Body of pancreas (tissue), 4 donors: ENCODE results near the gene BIRC2. TPM values are rescaled to one million over a fixed set of nuclear protein-coding genes. Genes with fewer than 3 reads are reported as not detected.

ENCODE experiments used
- ATAC-seq: fragments of 150-250 bp; one replicate; pipeline ENCODE4 v1.9.1; 2016
- DNase-seq, 4 donors: peaks; one replicate each; pipeline ENCODE4 v3.0.0-alpha.2; 2019
- H3K27ac ChIP-seq, 4 donors: fragments of 200-600 bp; sonication (generic); 1 replicate in 3 of 4; 2 replicates in 1 of 4; pipeline versions ENCODE4 v1.5.1 to v1.6.1; 2016 to 2019; ENCODE audit warnings: mild to moderate bottlenecking in 1 of 4, mixed read lengths in 1 of 4, moderate library complexity in 1 of 4
- H3K27me3 ChIP-seq, 2 donors: fragments of 200-600 bp; sonication (generic); one replicate each; pipeline ENCODE4 v1.6.0; 2016; ENCODE audit warnings: mild to moderate bottlenecking in 1 of 2
- H3K36me3 ChIP-seq, 2 donors: fragments of 200-600 bp; sonication (generic); replicated peaks in 1 of 2; 2 replicates each; pipeline ENCODE4 v1.5.1; 2016; ENCODE audit warnings: low read depth in 2 of 2; ENCODE audit not compliant: insufficient read depth in 1 of 2
- H3K4me1 ChIP-seq: fragments of 200-600 bp; sonication (generic); one replicate; pipeline ENCODE4 v1.6.0; 2016
- H3K4me3 ChIP-seq, 2 donors: fragments of 200-600 bp; sonication (generic); 1 replicate in 1 of 2; 2 replicates in 1 of 2; pipeline ENCODE4 v1.5.1; 2016 to 2019
- H3K9me3 ChIP-seq, 3 donors: fragments of 200-600 bp; sonication (generic); 1 replicate in 2 of 3; 2 replicates in 1 of 3; pipeline ENCODE4 v1.5.1; 2016
- CTCF ChIP-seq, 7 experiments: fragments of 450-650 bp in 4 of 7; fragments of 200-600 bp in 3 of 7; sonication (generic) in 3 of 7; IDR thresholded peaks; one replicate each; pipeline ENCODE4 v1.5.1; 2016 to 2019; ENCODE audit warnings: antibody characterized with exemption in 7 of 7
- POLR2A ChIP-seq, 3 donors: fragments of 450-650 bp; IDR thresholded peaks; one replicate each; pipeline ENCODE4 v1.6.1; 2016; ENCODE audit warnings: antibody characterized with exemption in 3 of 3, mild to moderate bottlenecking in 2 of 3
- WGBS, 2 donors: methylation state at CpG; one replicate each; pipeline ENCODE4 v1.1.5; 2017; 5-methylcytosine and 5-hydroxymethylcytosine counted together
- intact Hi-C: fragments of 100-400 bp; cut with DNase I; formaldehyde crosslinking; loops from one replicate; pipeline ENCODE4 v1.15.1; 2023
- total RNA-seq, 2 donors: library from RNA; depleted of rRNA; stranded (reverse); fragments of >200 nt; gene quantifications; one replicate each; pipeline ENCODE4 v1.1.0, GENCODE V29; 2016

Gene BIRC2
- total RNA-seq, 2 donors from 2014 or later, result 46.5 to 53.2 TPM

DNA sequence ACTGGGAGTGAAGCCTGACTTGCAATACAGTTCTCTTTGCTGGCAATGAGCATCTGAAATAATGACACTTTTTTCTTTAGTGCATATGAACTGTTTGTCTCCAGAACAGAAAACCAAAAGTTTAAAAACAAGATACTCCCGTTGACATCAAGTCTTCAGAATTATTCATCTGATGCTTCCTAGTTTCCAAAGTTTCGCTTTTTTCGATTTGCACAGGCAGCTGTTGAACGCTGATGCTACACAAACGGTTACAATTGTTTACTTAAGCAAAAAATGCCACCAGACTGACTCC, 612 bp upstream of the BIRC2 start:
- WGBS, 2 donors, result 0 to 1% methylated on average over 5 of the region's 5 CpGs
- intact Hi-C loops, result no loop called here
- DNase-seq (no peak), ATAC-seq (no peak)
- Histone ChIP-seq H3K27me3 (no peaks in the 10 kb centered on the region), H3K4me1 (peaks cover 28% of the 10 kb centered on the region), H3K9me3 (no peaks in the 10 kb centered on the region), H3K27ac (peak overlapping the region; percentile 95 to 100 (median 98)), H3K36me3 (no peaks in the 10 kb centered on the region), H3K4me3 (peak overlapping the region; percentile 65 to 86)
- TF ChIP-seq POLR2A (IDR thresholded peaks at IDR 0.05), result no peak
- TF ChIP-seq CTCF (IDR thresholded peaks at IDR 0.05), result no peak

DNA sequence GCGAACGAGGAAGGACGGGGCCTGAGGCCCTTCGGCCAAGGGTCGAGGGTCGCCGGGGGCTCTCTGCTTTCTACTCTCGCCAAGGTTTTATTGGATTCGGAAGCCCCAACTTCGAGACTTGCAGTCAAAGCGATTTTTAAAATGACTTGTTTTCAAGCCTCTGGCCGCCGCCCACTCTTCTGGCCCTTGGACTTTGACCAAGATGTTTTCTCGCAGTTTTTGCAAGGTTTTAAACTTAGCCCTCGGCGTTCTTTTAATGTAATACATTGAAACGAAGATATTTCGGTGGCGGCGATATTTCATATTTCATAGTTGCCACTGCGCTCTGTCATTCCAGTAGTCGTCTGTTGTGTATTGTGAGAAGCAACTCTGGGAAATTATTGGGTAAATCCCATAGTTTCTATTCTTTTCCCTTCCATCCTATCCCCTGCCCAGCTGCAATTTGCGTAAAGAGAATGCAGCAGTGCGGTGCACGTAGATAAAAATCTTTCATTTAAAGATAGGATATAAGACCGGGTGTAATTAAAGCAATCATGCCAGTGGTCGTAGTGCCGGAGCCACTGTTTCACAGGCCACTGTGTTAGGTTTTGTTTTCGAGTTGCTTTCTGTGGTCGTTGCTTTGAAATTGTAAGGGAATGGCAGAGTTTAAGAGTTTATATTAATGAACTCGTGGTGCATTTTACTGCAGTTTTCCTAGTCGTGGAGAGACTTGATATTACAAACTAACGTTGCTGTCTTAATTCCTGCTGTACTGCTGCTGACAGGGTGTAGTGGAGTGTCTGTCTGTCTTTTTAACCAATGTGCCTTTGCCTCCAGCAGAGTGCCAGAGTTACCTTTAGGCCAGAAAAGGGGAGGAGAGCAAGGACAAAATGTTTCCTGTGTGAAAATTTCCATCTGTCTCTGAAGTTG, 702 bp downstream of the BIRC2 start:
- ATAC-seq (peak; percentile 47), DNase-seq (peak; percentile 40 to 64 (median 56))
- peak overlapping the region; percentile 95 to 100 (median 98) for H3K27ac ChIP-seq
- peak overlapping the region; percentile 65 to 86 for H3K4me3 ChIP-seq
- H3K9me3 ChIP-seq, result no peaks in the 10 kb centered on the region
- H3K4me1 ChIP-seq, result peaks cover 28% of the 10 kb centered on the region
- 0 to 2% methylated on average over 25 to 33 of the region's 33 CpGs for WGBS, 2 donors
- intact Hi-C loops, result no loop called here
- no peaks in the 10 kb centered on the region for H3K36me3 ChIP-seq
- H3K27me3 ChIP-seq, result no peaks in the 10 kb centered on the region
- TF ChIP-seq POLR2A (IDR thresholded peaks at IDR 0.05), result peak in 2 of 3 donors; percentile 78 to 82
- peak in 2 of 7 experiments; percentile 15 to 18 for TF ChIP-seq CTCF (IDR thresholded peaks at IDR 0.05)

GRCh38 chr11:102357116-102357515, 10.1 kb downstream of the BIRC2 start:
- Histone ChIP-seq H3K4me3 (no peak overlapping the region), H3K4me1 (peaks cover 11% of the 10 kb centered on the region), H3K9me3 (no peaks in the 10 kb centered on the region), H3K27me3 (no peaks in the 10 kb centered on the region), H3K27ac (no peak overlapping the region), H3K36me3 (peaks cover 10 to 14% of the 10 kb centered on the region in 2 donors)
- ATAC-seq (no peak), DNase-seq (no peak)
- TF ChIP-seq CTCF (IDR thresholded peaks at IDR 0.05) (no peak), POLR2A (IDR thresholded peaks at IDR 0.05) (no peak)
- intact Hi-C loops, result no loop called here

DNA sequence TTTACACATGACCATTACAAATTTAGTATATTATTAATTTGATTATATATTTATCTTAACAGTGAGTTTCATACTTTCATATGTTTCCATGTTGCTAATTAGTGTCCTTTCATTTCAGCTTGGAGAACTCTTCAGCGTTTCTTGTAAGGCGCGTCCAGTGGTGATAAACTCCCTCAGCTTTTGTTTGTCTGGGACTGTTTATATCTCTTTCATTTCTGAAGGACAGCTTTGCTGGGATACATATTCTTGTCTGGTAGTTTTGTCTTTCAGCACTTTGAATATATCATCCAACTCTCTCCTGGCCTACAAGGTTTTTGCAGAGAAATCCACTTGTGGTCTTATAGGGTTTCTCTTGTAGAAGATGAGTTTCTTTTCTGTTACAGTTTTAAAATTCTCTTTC, 12.4 kb downstream of the BIRC2 start:
- no peaks in the 10 kb centered on the region for H3K27me3 ChIP-seq
- H3K4me1 ChIP-seq, result peaks cover 11% of the 10 kb centered on the region
- peaks cover 11 to 17% of the 10 kb centered on the region in 2 donors for H3K36me3 ChIP-seq
- no peak for DNase-seq
- H3K9me3 ChIP-seq, result no peaks in the 10 kb centered on the region
- no peak overlapping the region for H3K27ac ChIP-seq
- WGBS, 2 donors, result 64 to 70% methylated on average over 3 of the region's 3 CpGs
- no peak overlapping the region for H3K4me3 ChIP-seq
- intact Hi-C loops, result no loop called here
- ATAC-seq, result no peak
- TF ChIP-seq POLR2A (IDR thresholded peaks at IDR 0.05), result no peak
- TF ChIP-seq CTCF (IDR thresholded peaks at IDR 0.05), result no peak

DNA sequence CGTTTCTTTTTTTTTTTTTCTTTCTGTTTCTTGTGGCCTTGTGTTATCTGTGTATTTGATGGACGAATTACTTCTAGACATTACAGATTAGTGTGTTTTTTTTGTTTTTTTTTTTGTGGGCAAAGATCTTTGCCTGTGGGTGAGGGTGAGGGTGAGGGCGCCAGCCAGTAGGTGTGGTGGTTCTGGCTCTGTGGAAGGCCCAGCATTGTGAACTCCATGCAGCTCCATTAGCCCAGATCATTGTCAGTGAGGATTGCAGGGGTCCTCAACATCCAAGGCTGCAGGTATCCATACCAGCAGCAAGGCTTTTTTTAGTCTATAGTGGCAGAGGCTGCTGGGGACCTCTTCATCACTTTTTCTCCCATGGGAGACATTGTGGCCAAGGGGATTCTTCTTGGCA, 13.7 kb downstream of the BIRC2 start:
- Histone ChIP-seq H3K27me3 (no peaks in the 10 kb centered on the region), H3K27ac (no peak overlapping the region), H3K9me3 (no peaks in the 10 kb centered on the region), H3K36me3 (peaks cover 19 to 21% of the 10 kb centered on the region in 2 donors), H3K4me1 (peaks cover 11% of the 10 kb centered on the region), H3K4me3 (no peak overlapping the region)
- TF ChIP-seq POLR2A (IDR thresholded peaks at IDR 0.05) (no peak), CTCF (IDR thresholded peaks at IDR 0.05) (no peak)
- DNase-seq, result no peak
- intact Hi-C loops, result no loop called here
- 48 to 57% methylated on average over 3 of the region's 3 CpGs for WGBS, 2 donors
- no peak for ATAC-seq
